OCI-LY7 (cell line): ENCODE results near the gene SLC35E1.

Experiments used
- EZH2phosphoT487 ChIP-seq: fragments of 200-600 bp; sonication (generic); IDR thresholded peaks from 2 replicates; pipeline ENCODE4 v1.6.1; 2018; ENCODE audit warnings: low read depth, borderline replicate concordance, mild to moderate bottlenecking, mixed run types, antibody characterized with exemption, low read length, moderate library complexity, mixed read lengths
- TF ChIP-seq, protein P1 (sequence below): fragments of 200-600 bp; sonication (generic); conservative IDR thresholded peaks from 2 replicates; pipeline ENCODE4 v1.5.1; 2014; ENCODE audit warnings: mild to moderate bottlenecking, antibody characterized with exemption, low read length, moderate library complexity, mixed read lengths

DNA sequence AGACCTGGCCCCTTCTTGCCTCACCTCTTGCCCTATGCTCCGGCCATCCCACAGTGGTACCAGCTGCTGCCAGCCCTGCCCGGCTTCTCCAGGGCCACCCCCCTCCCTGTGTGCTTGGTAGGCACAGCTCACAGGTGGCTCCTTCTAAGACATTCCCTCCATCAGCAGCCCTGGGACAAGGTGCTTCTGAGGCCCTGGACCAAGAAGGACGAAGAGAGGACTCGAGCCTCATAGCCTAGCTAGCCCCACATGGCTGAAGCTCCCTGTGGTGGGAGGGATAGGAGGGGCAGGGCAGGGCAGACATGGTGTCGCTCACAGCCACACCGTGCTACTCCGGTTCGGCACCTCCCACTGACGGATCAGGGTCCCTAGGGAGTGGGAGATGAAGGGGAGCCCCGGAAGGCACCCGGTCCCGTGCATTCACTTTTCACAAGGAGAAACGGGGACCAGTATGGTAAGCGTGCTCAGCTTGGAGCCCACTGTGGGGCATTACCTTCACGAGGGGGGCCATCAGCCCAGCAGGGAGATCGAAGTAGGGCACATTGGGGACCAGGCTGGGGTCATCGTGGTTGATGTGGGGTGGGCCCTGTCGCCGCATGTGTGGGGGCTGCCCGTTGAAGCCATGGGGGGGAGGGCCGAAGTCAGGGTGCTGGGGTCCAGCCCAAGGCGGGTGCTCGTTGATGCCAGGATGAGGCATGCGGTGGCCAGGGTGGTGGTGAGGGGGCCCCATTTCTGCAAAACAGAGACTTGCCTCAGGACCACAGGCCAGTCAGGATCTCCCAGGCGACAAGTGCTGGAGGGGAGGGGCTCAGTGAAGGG is 49.4 kb downstream of the SLC35E1 start:
- TF ChIP-seq, protein P1, sequence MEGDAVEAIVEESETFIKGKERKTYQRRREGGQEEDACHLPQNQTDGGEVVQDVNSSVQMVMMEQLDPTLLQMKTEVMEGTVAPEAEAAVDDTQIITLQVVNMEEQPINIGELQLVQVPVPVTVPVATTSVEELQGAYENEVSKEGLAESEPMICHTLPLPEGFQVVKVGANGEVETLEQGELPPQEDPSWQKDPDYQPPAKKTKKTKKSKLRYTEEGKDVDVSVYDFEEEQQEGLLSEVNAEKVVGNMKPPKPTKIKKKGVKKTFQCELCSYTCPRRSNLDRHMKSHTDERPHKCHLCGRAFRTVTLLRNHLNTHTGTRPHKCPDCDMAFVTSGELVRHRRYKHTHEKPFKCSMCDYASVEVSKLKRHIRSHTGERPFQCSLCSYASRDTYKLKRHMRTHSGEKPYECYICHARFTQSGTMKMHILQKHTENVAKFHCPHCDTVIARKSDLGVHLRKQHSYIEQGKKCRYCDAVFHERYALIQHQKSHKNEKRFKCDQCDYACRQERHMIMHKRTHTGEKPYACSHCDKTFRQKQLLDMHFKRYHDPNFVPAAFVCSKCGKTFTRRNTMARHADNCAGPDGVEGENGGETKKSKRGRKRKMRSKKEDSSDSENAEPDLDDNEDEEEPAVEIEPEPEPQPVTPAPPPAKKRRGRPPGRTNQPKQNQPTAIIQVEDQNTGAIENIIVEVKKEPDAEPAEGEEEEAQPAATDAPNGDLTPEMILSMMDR: no peak
- TF ChIP-seq EZH2phosphoT487: no peak
